SW 1271 (cell line): ENCODE results near the gene ZNF678.
"Not testable (repeated sequence)": the region's sequence is repeated elsewhere in the genome, so short reads cannot be mapped to it uniquely, and the experiment has no call there.

ENCODE experiments used
- DNase-seq, 2 experiments: peaks; one replicate each; lab custom pipeline; 2025; lab: John Stamatoyannopoulos, UW

Gene ZNF678

GRCh38 chr1:227551881-227552280, 11.5 kb upstream of the ZNF678 start:
- DNase-seq: not testable (repeated sequence)

DNA sequence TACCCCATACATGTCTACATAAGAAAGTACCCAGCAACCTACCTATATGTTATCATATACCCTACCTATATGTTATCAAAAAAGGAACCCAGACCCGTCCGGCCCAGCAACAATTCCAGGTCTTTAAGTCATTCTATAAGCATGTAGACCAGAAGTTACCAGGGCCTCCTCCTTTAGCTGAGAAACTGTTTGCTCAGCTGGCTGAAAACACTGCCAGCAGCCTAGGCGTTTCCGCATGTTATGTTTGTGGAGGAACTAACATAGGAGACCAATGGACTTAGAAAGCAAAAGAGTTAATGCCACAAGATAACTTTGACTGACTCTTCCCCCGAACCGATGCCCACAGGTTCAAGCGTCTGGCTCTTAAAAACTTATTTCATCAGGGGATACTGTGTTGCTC, 7.1 kb upstream of the ZNF678 start:
- no peak for DNase-seq

DNA sequence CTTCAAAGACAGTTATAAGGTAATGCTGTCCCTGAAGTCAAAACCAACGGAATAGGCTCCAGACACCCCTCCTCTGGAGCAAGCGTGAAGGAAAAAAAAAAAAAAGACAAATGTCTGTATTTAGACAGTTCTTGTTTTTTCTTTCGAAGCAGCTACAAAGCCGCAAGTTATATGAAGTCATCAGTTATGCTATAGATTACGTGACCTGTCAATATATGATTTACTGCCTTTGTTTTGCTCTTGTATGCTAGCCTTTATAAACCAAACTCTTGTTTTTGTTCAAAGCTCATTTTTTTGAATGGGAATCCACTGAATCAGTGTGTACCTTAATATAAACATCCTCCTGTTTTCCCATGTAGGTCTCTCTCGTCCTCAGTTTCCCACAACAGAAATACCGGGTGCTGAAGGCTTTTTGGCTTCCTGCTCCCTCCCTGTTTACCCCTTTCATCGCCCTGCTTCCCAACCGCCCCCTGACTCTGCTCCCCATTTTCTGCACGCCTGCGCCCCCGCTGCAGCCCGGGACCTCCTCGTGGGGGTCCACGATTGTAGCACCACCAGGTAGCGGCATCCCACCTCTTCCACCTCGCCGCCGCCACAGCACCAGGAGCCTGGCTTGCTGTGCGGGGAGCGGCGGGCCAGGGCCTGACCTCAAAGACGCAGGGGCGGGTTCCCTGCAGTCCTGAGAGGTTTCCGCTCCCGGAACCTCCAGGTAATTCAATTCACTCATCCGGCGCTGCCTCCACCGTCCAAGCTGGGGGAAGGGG, 5.2 kb upstream of the ZNF678 start:
- no peak for DNase-seq

- no peak for DNase-seq
Measured at GRCh38 chr1:227558732-227559262, 4.6 kb upstream of the ZNF678 start.

- no peak for DNase-seq
Measured at GRCh38 chr1:227559499-227559898, 3.9 kb upstream of the ZNF678 start.

DNA sequence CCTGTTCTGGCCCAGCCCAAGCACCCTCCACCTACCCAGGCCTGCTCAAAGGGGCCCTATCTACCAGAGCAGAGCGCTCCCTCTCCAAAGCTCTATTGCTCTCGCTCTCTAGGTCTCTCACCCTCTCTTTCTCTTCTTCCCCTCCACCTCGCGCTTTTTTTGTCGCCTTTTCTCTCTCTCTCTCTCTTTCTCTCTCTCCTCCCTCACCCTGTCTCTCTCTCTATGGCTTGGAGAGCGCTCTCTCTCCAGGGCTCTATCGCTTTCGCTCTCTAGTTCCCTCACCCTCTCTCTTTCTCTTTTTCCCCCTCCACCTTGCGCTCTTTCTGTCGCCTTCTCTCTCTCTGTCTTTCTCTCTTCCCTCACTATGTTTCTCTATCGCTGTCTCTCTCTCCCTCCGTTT, 3.4 kb upstream of the ZNF678 start:
- no peak for DNase-seq

GRCh38 chr1:227560393-227561173, 2.8 kb upstream of the ZNF678 start:
- no peak for DNase-seq

DNA sequence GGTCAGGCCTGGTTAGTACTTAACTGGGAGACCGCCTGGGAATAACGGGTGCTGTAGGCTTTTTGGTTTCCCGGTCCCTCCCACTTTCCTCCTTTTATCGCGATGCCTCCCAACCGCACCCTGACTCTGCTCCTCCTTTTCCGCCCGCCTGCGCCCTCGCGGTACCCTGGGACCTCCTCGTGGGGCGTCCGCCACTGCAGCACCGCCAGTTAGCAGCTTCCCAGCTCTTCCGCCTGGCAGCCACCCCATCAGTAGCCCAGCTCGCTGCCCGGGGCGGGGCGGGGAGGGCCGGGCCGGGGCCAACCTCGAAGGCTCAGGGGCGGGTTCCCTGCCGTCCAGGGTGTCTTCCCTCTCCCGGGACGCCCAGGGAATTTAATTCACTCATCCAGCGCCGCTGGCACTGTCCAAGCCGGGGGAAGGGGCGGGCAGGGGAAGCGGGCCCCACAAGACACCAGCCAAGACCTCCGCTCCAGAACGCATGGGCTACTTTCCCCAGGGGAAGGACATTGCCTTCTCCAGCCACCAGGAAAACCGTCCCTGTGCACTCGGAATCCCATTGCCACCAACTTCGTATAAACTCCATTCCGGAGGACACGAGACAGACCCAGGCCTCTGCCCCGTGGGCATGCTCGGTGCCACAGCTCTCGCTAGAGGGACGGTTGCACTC, 2.0 kb upstream of the ZNF678 start:
- DNase-seq: no peak

DNA sequence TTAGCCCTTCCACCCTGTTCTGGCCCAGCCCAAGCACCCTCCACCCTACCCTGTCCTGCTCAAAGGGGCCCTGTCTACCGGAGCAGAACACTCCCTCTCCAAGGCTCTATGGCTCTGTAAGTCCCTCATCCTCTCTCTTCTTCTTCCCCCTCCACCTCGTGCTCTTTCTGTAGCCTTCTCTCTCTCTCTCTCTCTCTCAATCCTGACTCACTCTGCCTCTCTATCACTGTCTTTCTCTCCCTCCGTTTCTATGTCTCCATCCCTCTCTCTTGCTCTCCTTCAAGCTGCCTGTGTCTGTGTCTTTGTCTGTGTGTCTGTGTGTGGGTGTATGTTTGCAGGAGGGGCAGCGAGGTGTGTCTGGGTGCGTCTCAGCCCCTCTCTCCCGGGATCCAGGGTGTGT, 1.3 kb upstream of the ZNF678 start:
- DNase-seq: no peak

DNA sequence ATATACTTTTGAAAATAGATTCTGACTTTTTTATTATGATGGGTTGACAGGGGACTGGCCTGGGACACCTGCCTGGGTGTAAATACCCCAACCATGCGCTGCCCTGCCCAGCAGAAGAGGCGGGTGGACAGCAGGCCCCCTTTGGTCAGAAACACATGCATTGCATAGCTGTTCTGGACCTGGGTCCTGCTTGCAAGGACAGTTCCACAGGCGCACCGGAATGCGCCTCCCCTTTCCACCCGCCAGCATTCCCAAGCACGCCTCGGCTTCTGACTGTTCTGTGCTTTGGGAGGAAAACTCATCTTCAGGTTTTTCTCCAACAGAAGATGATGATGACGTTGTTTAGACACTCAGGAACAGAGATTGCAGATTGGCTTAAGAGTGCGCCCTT, 428 bp upstream of the ZNF678 start:
- DNase-seq: no peak

GRCh38 chr1:227567256-227567655, 3.9 kb downstream of the ZNF678 start:
- no peak for DNase-seq

- DNase-seq: no peak
Measured at GRCh38 chr1:227568593-227568992, 5.2 kb downstream of the ZNF678 start.

DNA sequence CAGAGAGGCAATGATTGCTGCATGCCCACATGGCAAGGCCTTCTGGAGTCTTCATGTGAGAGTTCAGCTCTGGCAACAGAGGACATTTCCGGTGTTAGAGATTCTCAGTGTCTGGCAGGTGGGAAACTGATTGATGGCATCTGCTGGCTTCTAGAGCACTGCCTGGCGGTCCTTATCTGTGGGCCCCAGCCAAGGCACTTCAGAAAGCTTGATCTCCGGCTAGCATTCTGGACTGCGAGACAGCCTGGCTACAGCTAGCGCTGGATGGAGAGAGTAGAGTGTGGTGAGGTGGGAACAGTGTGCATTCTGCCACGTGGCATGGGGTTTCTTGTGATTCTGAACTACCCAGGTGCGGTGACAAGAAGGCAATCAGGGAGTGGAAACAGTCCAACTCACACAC, 9.4 kb downstream of the ZNF678 start:
- DNase-seq: no peak

DNA sequence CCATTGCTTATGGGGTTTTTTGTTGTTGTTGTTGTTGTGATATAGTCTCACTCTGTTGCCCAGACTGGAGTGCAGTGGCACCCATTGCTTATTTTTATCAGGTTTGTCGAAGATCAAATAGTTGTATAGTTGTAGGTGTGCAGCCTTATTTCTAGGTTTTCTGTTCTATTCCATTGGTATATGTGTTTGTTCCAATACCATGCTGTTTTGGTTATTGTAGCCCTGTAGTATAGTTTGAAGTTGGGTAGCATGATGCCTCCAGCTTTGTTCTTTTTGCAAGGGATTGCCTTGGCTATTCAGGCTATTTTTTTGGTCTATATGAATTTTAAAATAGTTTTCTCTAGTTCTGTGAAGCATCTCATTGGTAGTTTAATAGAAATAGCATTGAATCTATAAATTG, 11.6 kb downstream of the ZNF678 start:
- no peak for DNase-seq

GRCh38 chr1:227576189-227576588, 12.8 kb downstream of the ZNF678 start:
- DNase-seq: no peak

DNA sequence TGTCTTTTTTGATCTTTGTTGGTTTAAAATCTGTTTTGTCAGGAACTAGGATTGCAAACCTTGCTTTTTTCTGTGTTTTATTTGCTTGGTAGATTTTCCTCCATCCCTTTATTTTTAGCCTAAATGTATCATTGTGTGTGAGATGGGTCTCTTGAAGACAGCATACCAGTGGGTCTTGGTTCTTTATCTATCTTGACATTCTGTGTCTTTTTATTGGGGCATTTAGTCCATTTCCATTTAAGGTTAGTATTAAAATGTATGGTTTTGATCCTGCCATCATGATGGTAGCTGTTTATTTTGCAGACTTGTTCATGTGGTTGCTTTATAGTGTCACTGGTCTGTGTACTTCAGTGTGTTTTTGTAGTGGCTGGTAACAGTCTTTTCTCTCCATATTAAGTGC, 14.1 kb downstream of the ZNF678 start:
- no peak for DNase-seq

GRCh38 chr1:227583354-227583753, 20.0 kb downstream of the ZNF678 start:
- DNase-seq: no peak

- no peak for DNase-seq
Measured at GRCh38 chr1:227586733-227587132, 23.4 kb downstream of the ZNF678 start.

DNA sequence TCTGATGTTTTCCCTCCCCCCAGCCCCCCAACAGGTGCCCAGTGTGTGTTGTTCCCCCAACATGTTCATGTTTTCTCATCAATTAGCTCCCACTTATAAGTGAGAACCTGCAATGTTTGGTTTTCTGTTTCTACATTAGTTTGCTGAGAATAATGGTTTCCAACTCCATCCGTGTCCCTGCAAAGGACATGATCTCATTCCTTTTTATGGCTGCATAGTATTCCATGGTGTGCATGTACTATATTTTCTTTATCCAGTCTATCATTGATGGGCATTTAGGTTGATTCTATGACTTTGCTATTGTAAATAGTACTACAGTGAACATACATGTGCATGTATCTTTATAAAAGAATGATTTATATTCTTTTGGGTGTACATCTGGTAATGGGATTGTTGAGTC, 24.6 kb downstream of the ZNF678 start:
- DNase-seq: no peak

GRCh38 chr1:227588769-227589168, 25.4 kb downstream of the ZNF678 start:
- not testable (repeated sequence) for DNase-seq

DNA sequence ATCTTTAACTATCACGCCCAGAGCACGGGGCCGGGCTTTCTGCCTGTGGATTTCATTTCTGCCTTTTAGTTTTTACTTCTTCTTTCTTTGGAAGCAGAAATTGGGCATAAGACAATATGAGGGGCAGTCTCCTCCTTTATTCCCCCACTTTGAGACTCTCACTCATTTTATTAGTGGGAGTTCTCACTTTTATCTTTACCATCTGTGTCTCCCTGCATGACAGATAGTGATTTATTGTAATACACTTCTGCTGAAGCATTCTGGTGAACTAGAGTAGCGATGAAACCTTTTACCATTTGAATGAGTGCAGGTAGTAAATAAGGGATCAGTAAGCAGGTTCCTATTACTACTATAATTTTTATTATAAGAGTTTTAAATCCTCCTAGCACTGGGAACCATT, 26.4 kb downstream of the ZNF678 start:
- not testable (repeated sequence) for DNase-seq

- DNase-seq: not testable (repeated sequence)
Measured at GRCh38 chr1:227596222-227596621, 32.9 kb downstream of the ZNF678 start.

- DNase-seq: no peak
Measured at GRCh38 chr1:227603327-227603726, 40.0 kb downstream of the ZNF678 start.
